ENCODE results near the gene ZNF425.

DNA sequence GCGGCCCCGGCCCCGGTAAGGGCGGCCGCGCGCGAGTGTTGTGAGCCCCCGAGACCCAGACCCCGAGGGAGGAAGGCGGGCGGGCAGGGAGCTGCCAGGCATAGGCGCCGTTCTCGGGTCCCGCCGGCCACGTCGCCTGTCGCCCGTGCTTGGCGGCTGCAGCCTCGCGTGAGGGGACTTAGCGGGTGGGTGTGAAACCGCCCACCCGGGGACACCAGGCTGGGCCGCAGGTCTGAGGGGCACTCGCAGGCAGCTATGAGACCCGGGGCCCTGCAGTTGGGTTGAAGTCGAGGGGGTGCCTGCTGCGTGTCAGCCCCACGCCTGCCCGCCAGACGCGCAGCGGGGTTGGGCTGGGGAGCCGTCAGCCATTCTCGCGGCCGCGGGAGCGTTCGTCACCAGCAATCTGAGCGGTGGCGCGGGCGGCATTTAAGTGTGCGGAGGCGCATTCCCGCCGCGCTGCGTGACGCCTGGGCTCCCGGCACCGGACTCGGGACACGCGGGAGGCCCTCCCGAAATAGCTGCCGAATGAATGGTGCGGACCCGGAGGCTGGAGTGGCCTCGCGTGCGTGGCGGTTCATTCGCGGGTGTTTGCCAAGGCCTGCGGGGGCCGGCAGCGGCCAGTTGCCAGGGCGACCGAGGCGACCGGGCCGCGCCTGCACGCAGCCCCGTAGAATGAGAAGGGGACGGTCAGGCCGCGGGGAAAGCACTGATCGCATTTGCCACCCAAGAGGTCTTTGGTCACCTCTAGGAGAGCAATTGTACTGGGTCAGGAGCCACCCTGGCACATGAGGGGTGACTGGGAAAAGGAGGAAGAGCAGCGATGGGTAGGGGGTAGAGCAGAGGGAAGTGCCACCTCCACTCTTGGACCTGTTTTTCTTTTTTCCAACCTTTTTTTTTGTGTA is 21.9 kb upstream of the ZNF425 start:
- no peak for TF ChIP-seq CTCF (IDR thresholded peaks at IDR 0.05; ENCODE audit: insufficient read depth, low read length)
- TF ChIP-seq POLR2AphosphoS5 (IDR thresholded peaks at IDR 0.05; ENCODE audit: low read depth): 0 out of 2 replicates have a peak, but pooled peaks have one; percentile 3
- TF ChIP-seq, protein P1, sequence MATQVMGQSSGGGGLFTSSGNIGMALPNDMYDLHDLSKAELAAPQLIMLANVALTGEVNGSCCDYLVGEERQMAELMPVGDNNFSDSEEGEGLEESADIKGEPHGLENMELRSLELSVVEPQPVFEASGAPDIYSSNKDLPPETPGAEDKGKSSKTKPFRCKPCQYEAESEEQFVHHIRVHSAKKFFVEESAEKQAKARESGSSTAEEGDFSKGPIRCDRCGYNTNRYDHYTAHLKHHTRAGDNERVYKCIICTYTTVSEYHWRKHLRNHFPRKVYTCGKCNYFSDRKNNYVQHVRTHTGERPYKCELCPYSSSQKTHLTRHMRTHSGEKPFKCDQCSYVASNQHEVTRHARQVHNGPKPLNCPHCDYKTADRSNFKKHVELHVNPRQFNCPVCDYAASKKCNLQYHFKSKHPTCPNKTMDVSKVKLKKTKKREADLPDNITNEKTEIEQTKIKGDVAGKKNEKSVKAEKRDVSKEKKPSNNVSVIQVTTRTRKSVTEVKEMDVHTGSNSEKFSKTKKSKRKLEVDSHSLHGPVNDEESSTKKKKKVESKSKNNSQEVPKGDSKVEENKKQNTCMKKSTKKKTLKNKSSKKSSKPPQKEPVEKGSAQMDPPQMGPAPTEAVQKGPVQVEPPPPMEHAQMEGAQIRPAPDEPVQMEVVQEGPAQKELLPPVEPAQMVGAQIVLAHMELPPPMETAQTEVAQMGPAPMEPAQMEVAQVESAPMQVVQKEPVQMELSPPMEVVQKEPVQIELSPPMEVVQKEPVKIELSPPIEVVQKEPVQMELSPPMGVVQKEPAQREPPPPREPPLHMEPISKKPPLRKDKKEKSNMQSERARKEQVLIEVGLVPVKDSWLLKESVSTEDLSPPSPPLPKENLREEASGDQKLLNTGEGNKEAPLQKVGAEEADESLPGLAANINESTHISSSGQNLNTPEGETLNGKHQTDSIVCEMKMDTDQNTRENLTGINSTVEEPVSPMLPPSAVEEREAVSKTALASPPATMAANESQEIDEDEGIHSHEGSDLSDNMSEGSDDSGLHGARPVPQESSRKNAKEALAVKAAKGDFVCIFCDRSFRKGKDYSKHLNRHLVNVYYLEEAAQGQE (IDR thresholded peaks at IDR 0.05; ENCODE audit: insufficient replicate concordance, low read depth): no peak
